Kidney capillary endothelial cell (primary cell): ENCODE data around the gene SELENOW.

Source experiments
- DNase-seq: peaks from one replicate; pipeline ENCODE4 v3.0.0-alpha.2; 2018; ENCODE audit warnings: low spot score

The SELENOW gene

DNA sequence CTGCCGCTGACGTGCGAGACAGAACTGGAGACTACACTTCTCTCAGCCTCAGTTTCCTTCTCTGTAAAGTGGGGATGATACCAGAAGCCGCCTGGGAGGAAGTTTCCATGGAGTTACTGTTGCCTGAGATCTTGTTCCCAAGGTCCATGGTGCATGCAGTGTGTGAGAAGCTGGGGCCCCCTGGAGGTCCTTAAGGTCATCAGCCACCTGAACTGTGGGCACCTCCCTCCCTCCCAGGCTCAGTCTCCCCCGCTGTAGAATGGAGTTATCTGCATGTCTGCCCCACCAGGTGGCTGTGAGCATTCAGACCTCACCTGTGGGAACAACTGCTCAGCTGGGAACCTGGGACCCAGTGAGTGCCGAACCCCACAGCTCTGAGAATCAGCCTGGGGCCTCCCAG, 45.9 kb downstream of the SELENOW start:
- DNase-seq: no peak

DNA sequence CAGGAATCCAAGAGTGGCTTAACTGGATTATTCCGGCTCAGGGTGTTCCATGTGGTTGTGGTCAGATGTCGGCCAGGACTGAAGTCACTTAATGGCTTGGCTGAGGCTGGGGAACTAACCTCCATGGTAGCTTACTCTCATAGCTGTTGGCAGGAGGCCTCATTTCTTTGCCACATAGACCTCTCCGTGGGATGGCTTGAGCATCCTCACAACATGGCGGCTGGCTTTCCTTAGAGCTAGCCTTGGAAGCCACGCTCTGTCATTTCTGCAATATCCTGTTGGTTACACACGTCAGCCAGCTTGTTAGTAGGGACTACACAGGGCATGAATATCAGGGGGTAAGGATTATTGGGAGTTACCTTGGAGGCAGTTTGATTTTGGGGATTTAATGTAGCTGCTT, 48.3 kb downstream of the SELENOW start:
- DNase-seq: no peak

DNA sequence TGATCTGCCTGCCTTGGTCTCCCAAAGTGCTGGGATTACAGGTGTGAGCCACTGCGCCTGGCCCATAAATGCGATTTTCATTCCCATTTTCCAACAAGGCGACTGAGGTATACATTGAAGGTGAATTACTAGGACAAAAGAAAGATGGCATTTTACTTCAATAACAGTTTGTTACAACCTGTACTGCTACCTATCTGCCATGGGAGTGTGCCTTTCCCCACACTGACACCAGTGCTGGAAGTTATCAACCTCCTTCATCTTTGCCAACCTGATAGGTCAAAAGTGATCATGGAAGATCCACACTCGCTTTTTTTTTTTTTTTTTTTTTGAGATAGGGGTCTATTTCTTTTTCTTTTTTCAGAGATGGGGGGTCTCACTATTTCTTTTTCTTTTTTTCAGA, 54.2 kb downstream of the SELENOW start:
- DNase-seq: no peak
